Karpas-422 (cell line): ENCODE results near the gene ADH4. TPM values are rescaled to one million over a fixed set of nuclear protein-coding genes. Genes with fewer than 3 reads are reported as not detected.
"Not testable (repeated sequence)": the region's sequence is repeated elsewhere in the genome, so short reads cannot be mapped to it uniquely, and the experiment has no call there.

ENCODE experiments used
- DNase-seq: peaks from one replicate; pipeline ENCODE4 v3.0.0-alpha.2; 2015
- H2AFZ ChIP-seq: fragments of 200-600 bp; sonication (generic); 2 replicates; pipeline ENCODE4 v1.6.1; 2014; ENCODE audit warnings: antibody characterized with exemption, low read length, mixed read lengths
- H3K27ac ChIP-seq: fragments of 200-600 bp; sonication (generic); 2 replicates; pipeline ENCODE4 v1.5.1; 2014; ENCODE audit warnings: mild to moderate bottlenecking, low read length, moderate library complexity
- H3K27me3 ChIP-seq: fragments of 200-600 bp; sonication (generic); 2 replicates; pipeline ENCODE4 v1.6.1; 2014; ENCODE audit warnings: low read length, mixed read lengths
- H3K36me3 ChIP-seq: fragments of 200-600 bp; sonication (generic); 2 replicates; pipeline ENCODE4 v1.6.1; 2014; ENCODE audit warnings: low read length, mixed read lengths; ENCODE audit not compliant: insufficient read depth
- H3K4me1 ChIP-seq: fragments of 200-600 bp; sonication (generic); 2 replicates; pipeline ENCODE4 v1.6.1; 2014; ENCODE audit warnings: mild to moderate bottlenecking, low read length, mixed read lengths
- H3K4me2 ChIP-seq: fragments of 200-600 bp; sonication (generic); 2 replicates; pipeline ENCODE4 v1.6.1; 2014; ENCODE audit warnings: low read length, low read depth, mild to moderate bottlenecking; ENCODE audit not compliant: poor library complexity, severe bottlenecking
- H3K4me3 ChIP-seq: fragments of 200-600 bp; sonication (generic); 2 replicates; pipeline ENCODE4 v1.5.1; 2014; ENCODE audit warnings: mild to moderate bottlenecking, antibody characterized with exemption, low read length, mixed read lengths
- H3K79me2 ChIP-seq: fragments of 200-600 bp; sonication (generic); 2 replicates; pipeline ENCODE4 v1.6.1; 2014; ENCODE audit warnings: mild to moderate bottlenecking, low read length, mixed read lengths
- H3K9ac ChIP-seq: fragments of 200-600 bp; sonication (generic); 2 replicates; pipeline ENCODE4 v1.6.0; 2014; ENCODE audit warnings: low read length
- H3K9me2 ChIP-seq: fragments of 200-600 bp; sonication (generic), shearing (Covaris generic); replicated peaks from 2 replicates; pipeline ENCODE4 v1.6.0; 2014; ENCODE audit warnings: mild to moderate bottlenecking, low read length, moderate library complexity; ENCODE audit not compliant: insufficient read depth
- H3K9me3 ChIP-seq: fragments of 300-700, 200-600 bp; sonication (generic); 2 replicates; pipeline ENCODE4 v1.6.1; 2014; ENCODE audit warnings: low read length, mixed read lengths
- H4K20me1 ChIP-seq: fragments of 200-600 bp; sonication (generic); 2 replicates; pipeline ENCODE4 v1.6.1; 2014; ENCODE audit warnings: mild to moderate bottlenecking, antibody characterized with exemption, low read length, low read depth; ENCODE audit not compliant: insufficient read depth
- total RNA-seq: library from RNA; depleted of rRNA; stranded (reverse); fragments of >200 nt; shearing (Covaris generic); gene quantifications from 2 replicates; pipeline ENCODE4 v1.2.3, GENCODE V29; 2014; ENCODE audit warnings: low replicate concordance

Gene ADH4
- total RNA-seq, 1 experiment from 2014 or later, result not detected

DNA sequence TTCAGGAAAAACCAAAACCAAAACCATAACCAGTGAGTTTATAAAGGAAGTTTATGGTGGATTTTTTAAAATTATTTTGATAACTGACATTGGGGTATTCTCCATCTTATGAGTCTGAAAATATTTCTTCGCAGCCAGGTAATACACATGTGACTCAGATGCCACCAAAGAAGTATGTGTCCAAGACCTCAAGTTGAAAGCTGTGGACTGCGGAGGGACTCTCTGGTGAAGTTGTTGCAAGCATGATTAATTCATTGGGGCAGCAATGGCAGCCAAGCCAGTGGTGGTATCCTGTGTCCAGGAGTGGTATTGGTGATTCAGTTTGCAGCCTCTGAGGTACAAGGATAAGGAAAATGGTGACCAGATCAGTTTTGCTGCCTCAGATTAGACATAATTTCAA lies 41.5 kb downstream of the ADH4 start:
- Histone ChIP-seq H4K20me1 (no peaks in the 10 kb centered on the region), H3K4me1 (no peaks in the 10 kb centered on the region), H3K79me2 (no peaks in the 10 kb centered on the region), H3K27me3 (no peaks in the 10 kb centered on the region), H3K4me3 (no peak overlapping the region), H3K9me3 (no peaks in the 10 kb centered on the region), H3K4me2 (no peak overlapping the region), H3K27ac (no peak overlapping the region), H3K9me2 (no peaks in the 10 kb centered on the region), H3K36me3 (no peaks in the 10 kb centered on the region), H2AFZ (no peak overlapping the region), H3K9ac (no peak overlapping the region)
- no peak for DNase-seq

DNA sequence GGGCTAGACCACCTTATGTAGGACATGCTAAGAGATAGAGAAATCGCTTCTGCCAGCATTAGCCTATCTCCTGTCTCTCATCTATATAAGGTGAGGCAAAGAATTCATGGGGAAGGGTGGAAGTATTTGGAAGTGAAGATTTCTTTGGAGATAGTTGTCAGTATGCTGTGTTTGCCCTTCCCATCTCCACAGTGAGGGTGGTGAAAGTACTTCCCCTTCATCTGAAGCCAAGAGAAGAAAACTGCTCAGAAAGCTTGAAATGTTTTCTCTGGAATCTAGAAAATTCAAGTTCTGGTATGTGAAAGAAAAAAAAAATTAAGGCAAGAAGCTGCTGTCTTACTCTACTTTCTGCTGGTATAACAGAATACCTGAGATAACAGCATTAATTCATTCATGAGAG lies 43.2 kb downstream of the ADH4 start:
- Histone ChIP-seq H3K9ac (no peak overlapping the region), H3K4me3 (no peak overlapping the region), H3K36me3 (no peaks in the 10 kb centered on the region), H4K20me1 (no peaks in the 10 kb centered on the region), H3K4me2 (no peak overlapping the region), H3K79me2 (no peaks in the 10 kb centered on the region), H3K4me1 (no peaks in the 10 kb centered on the region), H3K27me3 (no peaks in the 10 kb centered on the region), H3K9me2 (no peaks in the 10 kb centered on the region), H3K27ac (no peak overlapping the region), H3K9me3 (no peaks in the 10 kb centered on the region), H2AFZ (no peak overlapping the region)
- no peak for DNase-seq

DNA sequence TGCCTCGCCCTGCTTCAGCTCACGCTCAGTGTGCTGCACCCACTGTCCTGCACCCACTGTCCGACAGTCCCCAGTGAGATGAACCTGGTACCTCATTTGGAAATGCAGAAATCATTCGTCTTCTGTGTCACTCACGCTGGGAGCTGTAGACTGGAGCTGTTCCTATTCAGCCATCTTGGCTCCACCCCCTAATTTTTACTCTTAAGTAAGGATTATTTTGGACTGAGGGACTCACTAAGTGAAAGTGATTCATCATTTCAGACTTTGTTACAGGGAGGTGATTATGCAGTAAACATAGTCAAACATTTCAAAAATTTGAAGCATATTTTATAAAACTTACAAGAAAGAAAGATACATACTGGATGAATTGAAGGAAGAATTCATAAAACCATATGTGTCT lies 44.3 kb downstream of the ADH4 start:
- H3K9me3 ChIP-seq, H3K9ac ChIP-seq, H4K20me1 ChIP-seq, H2AFZ ChIP-seq, H3K27ac ChIP-seq, H3K79me2 ChIP-seq, H3K9me2 ChIP-seq, H3K4me1 ChIP-seq, H3K4me3 ChIP-seq, H3K36me3 ChIP-seq, H3K27me3 ChIP-seq, DNase-seq, H3K4me2 ChIP-seq: not testable (repeated sequence)

DNA sequence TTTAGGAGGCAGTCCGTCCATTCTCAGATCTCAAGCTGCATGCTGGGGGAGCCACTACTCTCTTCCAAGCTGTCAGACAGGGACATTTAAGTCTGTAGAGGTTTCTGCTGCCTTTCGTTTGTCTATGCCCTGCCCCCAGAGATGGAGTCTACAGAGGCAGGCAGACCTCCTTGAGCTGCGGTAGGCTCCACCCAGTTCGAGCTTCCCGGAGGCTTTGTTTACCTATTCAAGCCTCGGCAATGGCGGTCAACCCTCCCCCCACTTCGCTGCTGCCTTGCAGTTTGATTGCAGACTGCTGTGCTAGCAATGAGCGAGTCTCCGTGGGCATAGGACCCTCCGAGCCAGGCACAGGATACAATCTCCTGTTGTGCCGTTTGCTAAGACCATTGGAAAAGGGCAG lies 44.8 kb downstream of the ADH4 start:
- H3K27ac ChIP-seq, result no peak overlapping the region
- no peaks in the 10 kb centered on the region for H3K4me1 ChIP-seq
- H3K9ac ChIP-seq, result no peak overlapping the region
- H2AFZ ChIP-seq, result no peak overlapping the region
- H3K4me2 ChIP-seq, result no peak overlapping the region
- no peak for DNase-seq
- H3K9me3 ChIP-seq, result no peaks in the 10 kb centered on the region
- no peaks in the 10 kb centered on the region for H3K36me3 ChIP-seq
- H3K9me2 ChIP-seq, result no peaks in the 10 kb centered on the region
- no peak overlapping the region for H3K4me3 ChIP-seq
- no peaks in the 10 kb centered on the region for H3K79me2 ChIP-seq
- H4K20me1 ChIP-seq, result no peaks in the 10 kb centered on the region
- H3K27me3 ChIP-seq, result no peaks in the 10 kb centered on the region

DNA sequence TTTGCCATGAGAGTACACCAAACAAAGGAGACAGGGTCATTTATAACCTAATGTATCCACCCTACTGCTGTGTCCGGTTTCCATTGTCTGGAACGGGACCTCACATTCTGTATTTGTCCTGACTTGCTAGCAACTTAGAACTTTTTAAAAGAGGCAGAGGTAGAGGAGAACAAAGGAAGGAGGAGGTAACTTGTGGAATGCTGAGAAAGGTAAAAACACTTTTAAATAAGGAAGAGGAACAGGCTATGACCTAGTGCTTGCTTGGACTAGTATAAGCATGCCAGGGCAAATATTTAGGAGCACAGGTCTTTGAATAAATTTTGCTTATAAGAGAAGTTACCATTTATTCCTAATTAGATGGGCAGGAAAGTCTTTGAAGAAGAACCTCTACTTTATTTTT lies 52.3 kb downstream of the ADH4 start:
- not testable (repeated sequence) for H3K27ac ChIP-seq, H3K4me3 ChIP-seq, H2AFZ ChIP-seq, H4K20me1 ChIP-seq, DNase-seq, H3K9me3 ChIP-seq, H3K9ac ChIP-seq, H3K27me3 ChIP-seq, H3K36me3 ChIP-seq, H3K4me2 ChIP-seq, H3K9me2 ChIP-seq
- Histone ChIP-seq H3K4me1 (peaks cover 19% of the 10 kb centered on the region), H3K79me2 (peaks cover 19% of the 10 kb centered on the region)

DNA sequence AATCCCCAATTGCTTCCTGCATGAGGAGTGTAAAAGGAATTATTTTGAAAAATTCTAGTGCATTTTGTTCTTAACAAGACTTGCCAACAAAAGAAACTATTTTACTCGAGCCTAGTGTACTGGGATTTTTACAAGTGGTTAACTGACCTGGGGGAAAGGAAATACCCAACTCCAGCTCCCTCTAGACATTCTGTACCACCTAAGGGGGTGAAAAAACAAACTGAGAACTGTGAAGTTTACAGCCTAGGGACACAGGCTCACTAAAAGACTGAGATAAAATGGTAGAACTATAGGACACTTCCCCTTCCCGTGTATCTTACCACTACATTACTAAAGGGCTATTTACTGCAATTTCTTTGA lies 52.9 kb downstream of the ADH4 start:
- H3K36me3 ChIP-seq, result no peaks in the 10 kb centered on the region
- no peak overlapping the region for H2AFZ ChIP-seq
- peaks cover 26% of the 10 kb centered on the region for H3K79me2 ChIP-seq
- H3K4me2 ChIP-seq, result no peak overlapping the region
- no peaks in the 10 kb centered on the region for H3K9me3 ChIP-seq
- no peak overlapping the region for H3K9ac ChIP-seq
- no peaks in the 10 kb centered on the region for H4K20me1 ChIP-seq
- H3K27me3 ChIP-seq, result no peaks in the 10 kb centered on the region
- H3K27ac ChIP-seq, result no peak overlapping the region
- no peak overlapping the region for H3K4me3 ChIP-seq
- H3K9me2 ChIP-seq, result no peaks in the 10 kb centered on the region
- no peak for DNase-seq
- peaks cover 19% of the 10 kb centered on the region for H3K4me1 ChIP-seq

DNA sequence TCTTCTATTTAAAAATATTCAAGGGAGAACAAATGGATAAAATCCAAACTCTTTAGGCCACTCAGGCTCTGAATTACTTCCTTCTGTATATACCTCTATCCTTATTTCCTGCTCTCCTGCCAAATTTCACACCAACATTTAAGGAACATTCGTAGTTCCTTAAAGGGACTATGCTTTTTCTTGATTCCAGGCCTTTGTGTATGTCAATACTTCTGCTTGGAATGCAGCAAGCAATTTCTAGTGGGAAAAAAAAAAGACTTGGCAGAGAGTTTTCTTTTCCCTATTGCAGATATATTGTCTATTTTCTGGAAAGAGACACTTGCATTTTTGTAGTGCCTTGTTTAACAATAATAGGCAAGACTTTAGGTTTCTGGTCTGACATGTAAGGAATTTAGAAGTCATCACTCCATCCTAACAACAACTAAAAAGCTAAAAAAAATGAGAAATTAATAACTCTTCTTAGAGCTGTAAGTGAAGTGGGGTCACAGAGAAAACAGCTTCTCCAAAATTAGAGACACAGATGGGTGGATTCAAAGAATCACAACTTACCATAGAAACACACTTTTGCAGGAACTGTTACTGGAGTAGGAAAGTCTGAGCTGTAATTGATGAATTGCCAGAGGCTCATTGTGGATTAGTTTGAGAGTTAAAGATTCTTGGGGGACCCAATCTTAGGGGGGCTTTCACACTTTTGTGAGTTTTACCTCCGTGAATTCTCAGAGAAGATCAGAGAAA lies 53.4 kb downstream of the ADH4 start:
- no peak overlapping the region for H3K27ac ChIP-seq
- no peak overlapping the region for H2AFZ ChIP-seq
- H3K9me2 ChIP-seq, result no peaks in the 10 kb centered on the region
- peaks cover 19% of the 10 kb centered on the region for H3K4me1 ChIP-seq
- H3K9ac ChIP-seq, result no peak overlapping the region
- H3K36me3 ChIP-seq, result no peaks in the 10 kb centered on the region
- no peaks in the 10 kb centered on the region for H3K27me3 ChIP-seq
- peaks cover 31% of the 10 kb centered on the region for H3K79me2 ChIP-seq
- H3K9me3 ChIP-seq, result no peaks in the 10 kb centered on the region
- H3K4me2 ChIP-seq, result no peak overlapping the region
- DNase-seq, result no peak
- no peaks in the 10 kb centered on the region for H4K20me1 ChIP-seq
- no peak overlapping the region for H3K4me3 ChIP-seq

DNA sequence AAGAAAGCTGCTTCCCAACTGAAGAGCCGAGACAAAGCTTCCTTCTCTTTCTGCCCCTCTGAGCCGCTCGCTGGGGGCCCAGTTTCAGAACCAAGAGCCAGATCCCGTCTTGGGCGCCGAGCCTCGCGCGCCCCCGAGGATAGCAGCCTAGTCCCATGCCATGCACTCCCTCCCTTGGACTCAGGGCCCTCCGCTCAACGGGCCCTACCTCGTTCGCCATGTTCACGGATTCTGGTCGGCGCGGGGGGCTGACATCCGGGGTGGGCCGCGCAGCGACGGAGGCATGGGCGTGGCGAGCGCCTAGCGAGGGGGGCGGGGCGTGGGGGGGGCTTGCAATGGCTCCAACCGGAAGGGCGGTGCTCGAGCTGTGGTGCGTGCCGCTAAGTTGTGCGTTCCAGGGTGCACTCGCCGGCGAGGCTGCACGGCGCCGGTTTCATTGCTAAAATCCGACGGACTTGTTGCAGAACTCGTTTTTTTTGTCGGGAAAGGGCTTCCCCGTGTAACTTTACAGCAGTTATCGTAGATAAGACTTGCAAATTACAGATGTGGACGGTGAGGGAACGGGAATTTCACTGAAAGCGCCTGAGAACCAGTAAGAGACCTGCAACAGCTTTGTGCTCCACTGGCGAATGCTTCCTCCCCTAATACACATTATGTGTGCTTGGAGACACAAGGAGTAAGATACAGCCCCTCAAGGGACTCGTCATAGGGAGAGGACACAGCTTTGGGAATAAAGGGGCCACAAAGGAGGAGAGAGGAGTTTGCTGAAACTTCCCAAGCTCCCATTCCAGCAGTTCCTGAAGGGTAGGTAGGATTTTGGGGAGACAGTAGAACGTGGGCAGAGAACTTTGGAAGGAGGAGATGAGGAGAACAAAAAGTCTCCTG lies 55.4 kb downstream of the ADH4 start, which contains the start of gene ADH5:
Gene ADH5, minus strand, starts transcription at position 308 of the 885 bp plus-strand sequence. Its CDS starts 88 bp downstream, at position 220.
- Histone ChIP-seq H3K9me2 (no peaks in the 10 kb centered on the region), H3K4me3 (peak within 1 kb of the TSS; percentile 85), H3K79me2 (peaks cover 50% of the 10 kb centered on the region), H3K4me2 (peak within 1 kb of the TSS; percentile 90), H3K27me3 (no peaks in the 10 kb centered on the region), H3K9me3 (no peaks in the 10 kb centered on the region), H3K36me3 (peaks cover 16% of the 10 kb centered on the region; the same call in 1 of the 2 replicates), H3K4me1 (peaks cover 19% of the 10 kb centered on the region), H2AFZ (peak within 1 kb of the TSS; percentile 96), H3K27ac (peak within 1 kb of the TSS; percentile 59), H4K20me1 (no peaks in the 10 kb centered on the region), H3K9ac (peak within 1 kb of the TSS; percentile 94)
- peak; percentile 96 for DNase-seq
